SU-DHL-6 (cell line): ENCODE measurements around the gene SLC9A3.

Experiments used
- H2AFZ ChIP-seq: fragments of 200-600 bp; sonication (generic); 2 replicates; pipeline ENCODE4 v1.6.1; 2014; ENCODE audit warnings: low read depth, mild to moderate bottlenecking, moderate library complexity, mixed read lengths, antibody characterized with exemption, low read length; ENCODE audit not compliant: severe bottlenecking
- H3F3A ChIP-seq: fragments of 200-600 bp; shearing (Covaris generic); 2 replicates; pipeline ENCODE4 v1.6.0; 2016; ENCODE audit warnings: antibody characterized with exemption, mild to moderate bottlenecking; ENCODE audit not compliant: insufficient read depth
- H3K27ac ChIP-seq: fragments of 200-600 bp; sonication (generic); 2 replicates; pipeline ENCODE4 v1.5.1; 2016; ENCODE audit warnings: low read depth, mild to moderate bottlenecking, low read length, moderate library complexity, mixed read lengths
- H3K27me3 ChIP-seq: fragments of 200-600 bp; sonication (generic), shearing (Covaris generic); 2 replicates; pipeline ENCODE4 v1.6.0; 2014; ENCODE audit warnings: mild to moderate bottlenecking, low read length
- H3K36me3 ChIP-seq: fragments of 200-600 bp; sonication (generic); 2 replicates; pipeline ENCODE4 v1.6.1; 2014; ENCODE audit warnings: mild to moderate bottlenecking, low read length, mixed read lengths
- H3K4me2 ChIP-seq: fragments of 300-600, 200-600 bp; shearing (Covaris generic), sonication (generic); 2 replicates; pipeline ENCODE4 v1.6.0; 2014; ENCODE audit warnings: low read length, low read depth, mild to moderate bottlenecking; ENCODE audit not compliant: poor library complexity, severe bottlenecking
- H3K4me3 ChIP-seq: fragments of 200-600 bp; sonication (generic); 2 replicates; pipeline ENCODE4 v1.5.1; 2014; ENCODE audit warnings: antibody characterized with exemption, low read length, mild to moderate bottlenecking, mixed read lengths; ENCODE audit not compliant: insufficient read depth, poor library complexity, severe bottlenecking
- H3K79me2 ChIP-seq: fragments of 200-600 bp; sonication (generic); 2 replicates; pipeline ENCODE4 v1.6.1; 2014; ENCODE audit warnings: mild to moderate bottlenecking, low read length, moderate library complexity; ENCODE audit not compliant: insufficient read depth
- H3K9ac ChIP-seq: fragments of 200-600 bp; sonication (generic); 2 replicates; pipeline ENCODE4 v1.7.0; 2014; ENCODE audit warnings: mild to moderate bottlenecking, low read length
- H3K9me2 ChIP-seq: fragments of 200-600 bp; sonication (generic); replicated peaks from 2 replicates; pipeline ENCODE4 v1.6.1; 2014; ENCODE audit warnings: low read length; ENCODE audit not compliant: insufficient read depth
- H3K9me3 ChIP-seq: fragments of 200-600 bp; sonication (generic); 2 replicates; pipeline ENCODE4 v1.6.1; 2014; ENCODE audit warnings: low read length, mixed read lengths; ENCODE audit not compliant: insufficient read depth
- H4K20me1 ChIP-seq: fragments of 200-600 bp; sonication (generic); 2 replicates; pipeline ENCODE4 v1.6.1; 2014; ENCODE audit warnings: low read depth, mild to moderate bottlenecking, antibody characterized with exemption, low read length, moderate library complexity, mixed read lengths
- EZH2phosphoT487 ChIP-seq: fragments of 200-600 bp; sonication (generic), shearing (Covaris generic); conservative IDR thresholded peaks from 2 replicates; pipeline ENCODE4 v1.6.1; 2018; ENCODE audit warnings: mild to moderate bottlenecking, antibody characterized with exemption, low read length, moderate library complexity, mixed read lengths
- TF ChIP-seq, protein P1 (sequence below): fragments of 200-600 bp; sonication (generic); IDR thresholded peaks from one replicate; pipeline ENCODE4 v1.5.1; 2017; ENCODE audit warnings: antibody characterized with exemption, mild to moderate bottlenecking, low read length, moderate library complexity; ENCODE audit not compliant: insufficient read depth, poor library complexity, severe bottlenecking

The SLC9A3 gene

DNA sequence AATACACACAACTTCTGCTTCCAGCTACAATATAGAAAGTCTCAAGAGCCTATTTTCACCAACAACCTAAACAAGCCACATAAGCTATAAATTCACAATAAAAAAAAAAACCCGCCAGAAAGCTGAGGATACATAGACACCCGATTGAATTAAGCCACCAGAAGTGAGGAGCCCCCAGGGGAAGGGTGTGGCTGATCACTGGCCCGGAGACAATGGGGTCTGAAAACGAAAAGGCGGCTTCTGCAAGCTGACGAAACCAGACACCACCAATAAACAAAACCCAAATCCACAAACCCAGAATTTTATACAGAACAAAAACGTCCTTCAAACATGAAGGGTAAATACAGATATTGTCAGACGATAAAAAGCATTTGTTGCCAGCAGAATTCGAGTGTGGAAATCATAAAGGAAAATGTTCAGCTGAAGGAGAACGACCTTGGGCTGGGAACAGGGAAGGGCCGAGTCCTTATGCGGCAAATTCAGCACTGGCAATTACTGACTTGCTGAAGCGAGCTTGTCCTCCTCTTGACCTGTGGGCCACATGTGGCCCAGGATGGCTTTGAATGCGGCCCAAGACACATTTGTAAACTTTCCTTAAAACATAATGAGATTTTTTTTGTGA, 48.3 kb upstream of the SLC9A3 start:
- H3K79me2 ChIP-seq = no peaks in the 10 kb centered on the region
- no peak overlapping the region for H3K27ac ChIP-seq
- no peak overlapping the region for H3K4me3 ChIP-seq
- no peaks in the 10 kb centered on the region for H3K27me3 ChIP-seq
- no peaks in the 10 kb centered on the region for H4K20me1 ChIP-seq
- no peaks in the 10 kb centered on the region for H3K9me2 ChIP-seq
- no peaks in the 10 kb centered on the region for H3K36me3 ChIP-seq
- no peak overlapping the region for H3K9ac ChIP-seq
- H2AFZ ChIP-seq = no peak overlapping the region
- H3K4me2 ChIP-seq = no peak overlapping the region
- peaks cover 8% of the 10 kb centered on the region; the same call in 1 of the 2 replicates for H3K9me3 ChIP-seq
- TF ChIP-seq, protein P1, sequence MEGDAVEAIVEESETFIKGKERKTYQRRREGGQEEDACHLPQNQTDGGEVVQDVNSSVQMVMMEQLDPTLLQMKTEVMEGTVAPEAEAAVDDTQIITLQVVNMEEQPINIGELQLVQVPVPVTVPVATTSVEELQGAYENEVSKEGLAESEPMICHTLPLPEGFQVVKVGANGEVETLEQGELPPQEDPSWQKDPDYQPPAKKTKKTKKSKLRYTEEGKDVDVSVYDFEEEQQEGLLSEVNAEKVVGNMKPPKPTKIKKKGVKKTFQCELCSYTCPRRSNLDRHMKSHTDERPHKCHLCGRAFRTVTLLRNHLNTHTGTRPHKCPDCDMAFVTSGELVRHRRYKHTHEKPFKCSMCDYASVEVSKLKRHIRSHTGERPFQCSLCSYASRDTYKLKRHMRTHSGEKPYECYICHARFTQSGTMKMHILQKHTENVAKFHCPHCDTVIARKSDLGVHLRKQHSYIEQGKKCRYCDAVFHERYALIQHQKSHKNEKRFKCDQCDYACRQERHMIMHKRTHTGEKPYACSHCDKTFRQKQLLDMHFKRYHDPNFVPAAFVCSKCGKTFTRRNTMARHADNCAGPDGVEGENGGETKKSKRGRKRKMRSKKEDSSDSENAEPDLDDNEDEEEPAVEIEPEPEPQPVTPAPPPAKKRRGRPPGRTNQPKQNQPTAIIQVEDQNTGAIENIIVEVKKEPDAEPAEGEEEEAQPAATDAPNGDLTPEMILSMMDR = no peak
- TF ChIP-seq EZH2phosphoT487 = no peak
- H3F3A ChIP-seq = no peaks in the 10 kb centered on the region

DNA sequence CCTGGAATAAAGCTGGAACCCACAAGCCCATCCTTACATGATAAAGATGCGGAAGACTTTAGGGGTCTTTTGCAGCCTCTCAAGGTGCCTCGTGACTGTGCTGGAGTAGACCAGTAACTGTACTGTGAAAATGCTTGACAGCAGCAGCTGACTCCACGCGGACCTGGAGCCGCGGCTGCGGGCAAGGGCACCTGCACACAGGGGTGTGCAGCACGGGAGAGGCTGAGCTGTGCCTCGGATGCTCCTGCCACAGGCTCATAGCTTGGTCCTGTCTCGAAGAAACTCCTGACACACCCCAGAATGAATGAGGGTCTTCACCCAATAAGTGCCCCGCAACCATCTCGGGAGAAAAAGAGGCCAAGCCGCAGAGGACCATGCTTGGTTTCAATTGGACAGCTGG, 47.5 kb upstream of the SLC9A3 start:
- H3K79me2 ChIP-seq = no peaks in the 10 kb centered on the region
- H4K20me1 ChIP-seq = no peaks in the 10 kb centered on the region
- H3K4me3 ChIP-seq = no peak overlapping the region
- H3K4me2 ChIP-seq = no peak overlapping the region
- no peak overlapping the region for H3K27ac ChIP-seq
- H3K9me2 ChIP-seq = no peaks in the 10 kb centered on the region
- no peaks in the 10 kb centered on the region for H3K27me3 ChIP-seq
- no peaks in the 10 kb centered on the region for H3K36me3 ChIP-seq
- H3K9me3 ChIP-seq = peaks cover 8% of the 10 kb centered on the region; the same call in 1 of the 2 replicates
- H2AFZ ChIP-seq = no peak overlapping the region
- no peaks in the 10 kb centered on the region for H3F3A ChIP-seq
- TF ChIP-seq EZH2phosphoT487 = no peak
- TF ChIP-seq, protein P1 = no peak
- no peak overlapping the region for H3K9ac ChIP-seq

DNA sequence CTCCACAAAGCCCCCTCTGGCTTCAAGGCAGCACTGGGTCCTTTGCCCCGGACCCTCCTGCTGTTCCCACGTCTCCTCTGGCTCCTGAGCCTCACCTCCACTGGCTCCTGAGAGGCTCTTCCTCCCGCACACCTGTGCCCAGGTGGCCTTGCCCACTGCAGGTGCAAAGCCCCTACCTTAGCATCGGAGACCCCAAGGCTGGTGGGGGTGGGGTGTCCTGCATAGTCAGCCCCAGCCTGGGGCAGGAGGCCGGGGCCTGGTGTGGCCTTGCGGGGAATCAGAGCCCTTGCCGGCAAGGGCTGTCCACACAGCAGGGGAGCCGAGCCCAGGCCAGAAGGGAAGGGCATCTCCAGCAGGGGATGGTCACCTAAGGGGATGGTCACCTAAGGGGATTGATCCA, 46.6 kb upstream of the SLC9A3 start:
- Histone ChIP-seq H3K4me2 (no peak overlapping the region), H3F3A (no peaks in the 10 kb centered on the region), H3K9me2 (no peaks in the 10 kb centered on the region), H3K79me2 (no peaks in the 10 kb centered on the region), H4K20me1 (no peaks in the 10 kb centered on the region), H3K27me3 (no peaks in the 10 kb centered on the region), H3K36me3 (no peaks in the 10 kb centered on the region), H3K27ac (no peak overlapping the region), H2AFZ (no peak overlapping the region), H3K9me3 (peaks cover 2% of the 10 kb centered on the region; the same call in 1 of the 2 replicates), H3K4me3 (no peak overlapping the region), H3K9ac (no peak overlapping the region)
- TF ChIP-seq EZH2phosphoT487 = no peak
- TF ChIP-seq, protein P1 = no peak
